ENCODE data around the gene DLX1.

The DLX1 gene

GRCh38 chr2:172119089-172119488 lies 33.8 kb downstream of the DLX1 start:
- no peaks in the 10 kb centered on the region for H3K9me3 ChIP-seq
- no peaks in the 10 kb centered on the region for H3K36me3 ChIP-seq
- no peak for TF ChIP-seq CTCF (IDR thresholded peaks at IDR 0.05)
- no peaks in the 10 kb centered on the region for H3K4me1 ChIP-seq (ENCODE audit: control insufficient read depth in 1 of 2, insufficient read depth in 1 of 2, low read depth in 1 of 2, low read length in 1 of 2)
- peaks cover 32% of the 10 kb centered on the region for H3K27me3 ChIP-seq
- no peak overlapping the region for H3K4me3 ChIP-seq (ENCODE audit: low read depth in 1 of 2, low read length in 1 of 2)
- H3K27ac ChIP-seq, result no peak overlapping the region

DNA sequence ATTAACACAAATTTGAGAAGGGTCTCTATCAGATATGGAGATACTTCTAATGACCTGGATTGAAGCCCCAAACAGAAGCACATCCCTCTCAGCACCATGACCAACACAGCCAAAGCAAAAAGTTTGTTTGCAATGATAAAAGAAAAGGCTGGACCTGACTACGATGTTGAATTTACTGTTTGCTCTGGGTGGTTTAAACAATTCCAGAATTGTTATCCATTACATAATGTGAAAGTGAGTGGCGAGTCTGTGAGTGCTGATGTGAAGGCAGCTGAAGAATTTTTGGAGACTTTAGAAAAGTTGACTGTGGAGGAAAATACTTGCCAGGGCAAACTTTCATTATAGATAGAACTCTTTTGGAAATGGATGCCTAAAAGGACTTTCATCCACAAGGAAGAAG lies 34.8 kb downstream of the DLX1 start:
- Histone ChIP-seq H3K4me1 (ENCODE audit: control insufficient read depth in 1 of 2, insufficient read depth in 1 of 2, low read depth in 1 of 2, low read length in 1 of 2) (no peaks in the 10 kb centered on the region), H3K9me3 (no peaks in the 10 kb centered on the region), H3K4me3 (ENCODE audit: low read depth in 1 of 2, low read length in 1 of 2) (no peak overlapping the region), H3K27ac (no peak overlapping the region), H3K27me3 (peaks cover 21% of the 10 kb centered on the region), H3K36me3 (no peaks in the 10 kb centered on the region)
- no peak for TF ChIP-seq CTCF (IDR thresholded peaks at IDR 0.05)

DNA sequence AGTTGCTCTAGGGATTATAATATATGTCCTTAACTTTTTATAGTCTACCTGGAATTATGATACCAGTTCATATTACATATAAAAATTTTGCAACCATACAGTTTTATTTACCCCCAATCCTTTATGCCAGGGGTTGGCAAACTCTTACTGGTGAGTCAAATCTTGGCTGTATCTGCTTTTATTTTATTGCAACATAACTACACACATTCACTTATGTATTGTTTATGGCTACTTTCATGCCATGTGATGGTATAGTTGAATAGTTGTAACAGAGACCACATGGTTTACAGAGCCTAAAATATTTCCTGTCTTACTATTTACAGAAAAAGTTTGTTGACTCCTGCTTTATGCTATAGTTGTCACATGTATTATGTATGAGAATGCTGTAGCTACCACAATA lies 43.2 kb downstream of the DLX1 start:
- no peaks in the 10 kb centered on the region for H3K36me3 ChIP-seq
- no peak for TF ChIP-seq CTCF (IDR thresholded peaks at IDR 0.05)
- H3K27me3 ChIP-seq, result no peaks in the 10 kb centered on the region
- H3K4me3 ChIP-seq (ENCODE audit: low read depth in 1 of 2, low read length in 1 of 2), result no peak overlapping the region
- H3K4me1 ChIP-seq (ENCODE audit: control insufficient read depth in 1 of 2, insufficient read depth in 1 of 2, low read depth in 1 of 2, low read length in 1 of 2), result no peaks in the 10 kb centered on the region
- H3K27ac ChIP-seq, result no peak overlapping the region
- no peaks in the 10 kb centered on the region for H3K9me3 ChIP-seq

GRCh38 chr2:172129404-172129803 lies 44.1 kb downstream of the DLX1 start:
- Histone ChIP-seq H3K4me1 (ENCODE audit: control insufficient read depth in 1 of 2, insufficient read depth in 1 of 2, low read depth in 1 of 2, low read length in 1 of 2) (no peaks in the 10 kb centered on the region), H3K27ac (no peak overlapping the region), H3K9me3 (no peaks in the 10 kb centered on the region), H3K27me3 (no peaks in the 10 kb centered on the region), H3K36me3 (no peaks in the 10 kb centered on the region), H3K4me3 (ENCODE audit: low read depth in 1 of 2, low read length in 1 of 2) (no peak overlapping the region)
- TF ChIP-seq CTCF (IDR thresholded peaks at IDR 0.05), result no peak

- H3K4me1 ChIP-seq (ENCODE audit: control insufficient read depth in 1 of 2, insufficient read depth in 1 of 2, low read depth in 1 of 2, low read length in 1 of 2), result no peaks in the 10 kb centered on the region
- no peak for TF ChIP-seq CTCF (IDR thresholded peaks at IDR 0.05)
- no peak overlapping the region for H3K27ac ChIP-seq
- no peak overlapping the region for H3K4me3 ChIP-seq (ENCODE audit: low read depth in 1 of 2, low read length in 1 of 2)
- H3K27me3 ChIP-seq, result no peaks in the 10 kb centered on the region
- no peaks in the 10 kb centered on the region for H3K9me3 ChIP-seq
- no peaks in the 10 kb centered on the region for H3K36me3 ChIP-seq
Measured at GRCh38 chr2:172131713-172132555, 46.6 kb downstream of the DLX1 start.
